Suprapubic skin (tissue), 4 donors: Measurements from ENCODE around the gene ALAS1. TPM values are rescaled to one million over a fixed set of nuclear protein-coding genes. Genes with fewer than 3 reads are reported as not detected.

Experiments used
- DNase-seq, 2 donors: peaks; one replicate each; pipeline ENCODE4 v3.0.0-alpha.2; 2019; ENCODE audit warnings: low spot score in 2 of 2
- H3K27ac ChIP-seq: fragments of 200-600 bp; sonication (generic); one replicate; pipeline ENCODE4 v1.5.1; 2019
- H3K27me3 ChIP-seq: fragments of 200-600 bp; sonication (generic); one replicate; pipeline ENCODE4 v1.5.1; 2019
- H3K36me3 ChIP-seq: fragments of 200-600 bp; sonication (generic); one replicate; pipeline ENCODE4 v1.5.1; 2019
- H3K4me1 ChIP-seq: fragments of 200-600 bp; sonication (generic); one replicate; pipeline ENCODE4 v1.5.1; 2019
- H3K4me3 ChIP-seq: fragments of 200-600 bp; sonication (generic); one replicate; pipeline ENCODE4 v1.5.1; 2019; ENCODE audit warnings: mild to moderate bottlenecking
- H3K9me3 ChIP-seq: fragments of 200-600 bp; sonication (generic); one replicate; pipeline ENCODE4 v1.5.1; 2019
- CTCF ChIP-seq, 2 donors: fragments of 200-600 bp in 1 of 2; fragments of 450-650 bp in 1 of 2; sonication (generic) in 1 of 2; IDR thresholded peaks; one replicate each; pipeline ENCODE4 v1.5.1; 2016 to 2019; ENCODE audit warnings: antibody characterized with exemption in 2 of 2, mild to moderate bottlenecking in 1 of 2, moderate library complexity in 1 of 2
- EP300 ChIP-seq: sonication (generic); formaldehyde crosslinking; IDR thresholded peaks from one replicate; pipeline ENCODE4 v1.6.1; 2017; ENCODE audit warnings: antibody characterized with exemption
- POLR2A ChIP-seq, 2 donors: fragments of 450-650 bp; IDR thresholded peaks; one replicate each; pipeline ENCODE4 v1.6.1; 2017; ENCODE audit warnings: antibody characterized with exemption in 2 of 2, mild to moderate bottlenecking in 2 of 2, moderate library complexity in 2 of 2
- POLR2AphosphoS5 ChIP-seq, 3 donors: sonication (generic); formaldehyde crosslinking; IDR thresholded peaks; one replicate each; pipeline ENCODE4 v1.6.1; 2017; ENCODE audit warnings: antibody characterized with exemption in 3 of 3
- WGBS: methylation state at CpG from one replicate; pipeline ENCODE4 v1.1.5; 2018; 5-methylcytosine and 5-hydroxymethylcytosine counted together
- total RNA-seq, 4 donors: library from RNA; depleted of rRNA; stranded (reverse); fragments of >200 nt; gene quantifications; one replicate each; pipeline ENCODE4 v1.1.0, GENCODE V29; 2016

Gene ALAS1
- total RNA-seq, 4 donors from 2014 or later: 28.8 to 54.4 (median 31.9) TPM

- Histone ChIP-seq H3K36me3 (peaks cover 60% of the 10 kb centered on the region), H3K27ac (no peak overlapping the region)
Measured at GRCh38 chr3:52233108-52233591, 35.2 kb downstream of the ALAS1 start.

GRCh38 chr3:52233968-52234367 is 36.0 kb downstream of the ALAS1 start:
- TF ChIP-seq POLR2A (IDR thresholded peaks at IDR 0.05) (no peak), EP300 (no peak), POLR2AphosphoS5 (IDR thresholded peaks at IDR 0.05) (no peak), CTCF (IDR thresholded peaks at IDR 0.05) (no peak)
- Histone ChIP-seq H3K9me3 (no peaks in the 10 kb centered on the region), H3K27me3 (no peaks in the 10 kb centered on the region), H3K4me3 (no peak overlapping the region), H3K36me3 (peaks cover 52% of the 10 kb centered on the region), H3K4me1 (peaks cover 37% of the 10 kb centered on the region), H3K27ac (no peak overlapping the region)
- DNase-seq: no peak
- whole genome bisulfite sequencing: 63% methylated on average over 3 of the region's 3 CpGs

More at GRCh38 chr3:52233108-52233591, 35.2 kb downstream of the ALAS1 start:
- 90% methylated on average over 3 of the region's 5 CpGs for WGBS
- Histone ChIP-seq H3K4me3 (no peak overlapping the region), H3K27me3 (no peaks in the 10 kb centered on the region), H3K9me3 (no peaks in the 10 kb centered on the region), H3K4me1 (peaks cover 31% of the 10 kb centered on the region)
- TF ChIP-seq CTCF (IDR thresholded peaks at IDR 0.05) (no peak), POLR2AphosphoS5 (IDR thresholded peaks at IDR 0.05) (no peak), POLR2A (IDR thresholded peaks at IDR 0.05) (no peak), EP300 (no peak)
- DNase-seq: no peak

GRCh38 chr3:52234516-52235447 is 36.8 kb downstream of the ALAS1 start:
- Histone ChIP-seq H3K4me3 (no peak overlapping the region), H3K9me3 (no peaks in the 10 kb centered on the region), H3K27me3 (no peaks in the 10 kb centered on the region), H3K27ac (no peak overlapping the region), H3K4me1 (peaks cover 43% of the 10 kb centered on the region), H3K36me3 (peaks cover 43% of the 10 kb centered on the region)
- TF ChIP-seq POLR2A (IDR thresholded peaks at IDR 0.05) (no peak), POLR2AphosphoS5 (IDR thresholded peaks at IDR 0.05) (no peak), EP300 (no peak), CTCF (IDR thresholded peaks at IDR 0.05) (no peak)
- no peak for DNase-seq
- WGBS: 91% methylated on average over 12 of the region's 15 CpGs

GRCh38 chr3:52236424-52236886 is 38.5 kb downstream of the ALAS1 start:
- peaks cover 56% of the 10 kb centered on the region for H3K4me1 ChIP-seq
- no peaks in the 10 kb centered on the region for H3K27me3 ChIP-seq
- no peak overlapping the region for H3K27ac ChIP-seq
- DNase-seq: no peak
- H3K4me3 ChIP-seq: no peak overlapping the region
- TF ChIP-seq POLR2A (IDR thresholded peaks at IDR 0.05): no peak
- no peak for TF ChIP-seq POLR2AphosphoS5 (IDR thresholded peaks at IDR 0.05)
- TF ChIP-seq CTCF (IDR thresholded peaks at IDR 0.05): no peak
- no peak for TF ChIP-seq EP300
- WGBS: 74% methylated on average over 3 of the region's 5 CpGs
- no peaks in the 10 kb centered on the region for H3K9me3 ChIP-seq
- peaks cover 27% of the 10 kb centered on the region for H3K36me3 ChIP-seq

- Histone ChIP-seq H3K27me3 (no peaks in the 10 kb centered on the region), H3K9me3 (no peaks in the 10 kb centered on the region), H3K27ac (peak overlapping the region; percentile 89), H3K4me1 (peaks cover 56% of the 10 kb centered on the region), H3K36me3 (peaks cover 21% of the 10 kb centered on the region), H3K4me3 (peak overlapping the region; percentile 78)
- TF ChIP-seq CTCF (IDR thresholded peaks at IDR 0.05): no peak
- 80% methylated on average over 5 of the region's 6 CpGs for WGBS
- DNase-seq: peak in 1 of 2 donors; percentile 66
Measured at GRCh38 chr3:52237006-52237656, 39.2 kb downstream of the ALAS1 start.
